ENCODE results near the gene COL16A1.
A peak's percentile ranks its signal among the peaks of the same experiment; 100 is the strongest.

The COL16A1 gene

GRCh38 chr1:31742462-31743212 is 38.8 kb upstream of the COL16A1 start:
- Mint-ChIP-seq H3K36me3 (no peaks in the 10 kb centered on the region), H3K4me1 (peaks cover 53% of the 10 kb centered on the region), H3K9me3 (no peaks in the 10 kb centered on the region), H3K27ac (no peak overlapping the region), H3K4me3 (no peak overlapping the region), H3K27me3 (no peaks in the 10 kb centered on the region)
- ATAC-seq (ENCODE audit: low read depth) (no peak), DNase-seq (ENCODE audit: low spot score in 2 of 2) (no peak)

- H3K4me1 Mint-ChIP-seq, result peaks cover 31% of the 10 kb centered on the region
- H3K36me3 Mint-ChIP-seq, result no peaks in the 10 kb centered on the region
- ATAC-seq (ENCODE audit: low read depth) (peak; percentile 88), DNase-seq (ENCODE audit: low spot score in 2 of 2) (peak; percentile 35 to 50)
- H3K27me3 Mint-ChIP-seq, result no peaks in the 10 kb centered on the region
- peak overlapping the region; percentile 31 for H3K4me3 Mint-ChIP-seq
- H3K9me3 Mint-ChIP-seq, result no peaks in the 10 kb centered on the region
- H3K27ac Mint-ChIP-seq, result peak overlapping the region; percentile 49
These were observed 35.5 kb upstream of the COL16A1 start for GRCh38 chr1:31739346-31739745.

- H3K27ac Mint-ChIP-seq, result no peak overlapping the region
- DNase-seq (ENCODE audit: low spot score in 2 of 2) (no peak), ATAC-seq (ENCODE audit: low read depth) (no peak)
- no peaks in the 10 kb centered on the region for H3K9me3 Mint-ChIP-seq
- H3K4me3 Mint-ChIP-seq, result no peak overlapping the region
- H3K4me1 Mint-ChIP-seq, result peaks cover 21% of the 10 kb centered on the region
- H3K27me3 Mint-ChIP-seq, result no peaks in the 10 kb centered on the region
- H3K36me3 Mint-ChIP-seq, result no peaks in the 10 kb centered on the region
These were observed 32.9 kb upstream of the COL16A1 start for GRCh38 chr1:31736675-31737074.

GRCh38 chr1:31735571-31735970 is 31.8 kb upstream of the COL16A1 start:
- ATAC-seq (ENCODE audit: low read depth) (no peak), DNase-seq (ENCODE audit: low spot score in 2 of 2) (no peak)
- H3K4me3 Mint-ChIP-seq, result no peak overlapping the region
- H3K9me3 Mint-ChIP-seq, result no peaks in the 10 kb centered on the region
- peaks cover 17% of the 10 kb centered on the region for H3K4me1 Mint-ChIP-seq
- no peak overlapping the region for H3K27ac Mint-ChIP-seq
- no peaks in the 10 kb centered on the region for H3K36me3 Mint-ChIP-seq
- H3K27me3 Mint-ChIP-seq, result no peaks in the 10 kb centered on the region

- Mint-ChIP-seq H3K27ac (no peak overlapping the region), H3K9me3 (no peaks in the 10 kb centered on the region), H3K4me1 (peaks cover 14% of the 10 kb centered on the region), H3K4me3 (no peak overlapping the region), H3K36me3 (no peaks in the 10 kb centered on the region), H3K27me3 (peaks cover 1% of the 10 kb centered on the region)
- ATAC-seq (ENCODE audit: low read depth) (no peak), DNase-seq (ENCODE audit: low spot score in 2 of 2) (no peak)
These were observed 30.8 kb upstream of the COL16A1 start for GRCh38 chr1:31734582-31735107.

GRCh38 chr1:31733389-31734219 is 29.8 kb upstream of the COL16A1 start:
- ATAC-seq (ENCODE audit: low read depth), result no peak
- H3K27ac Mint-ChIP-seq, result no peak overlapping the region

GRCh38 chr1:31732751-31733289 is 29.0 kb upstream of the COL16A1 start:
- Mint-ChIP-seq H3K4me3 (no peak overlapping the region), H3K36me3 (no peaks in the 10 kb centered on the region), H3K27ac (no peak overlapping the region), H3K9me3 (no peaks in the 10 kb centered on the region), H3K4me1 (peaks cover 7% of the 10 kb centered on the region), H3K27me3 (peaks cover 6% of the 10 kb centered on the region)
- DNase-seq (ENCODE audit: low spot score in 2 of 2), result no peak
- ATAC-seq (ENCODE audit: low read depth), result no peak

More at GRCh38 chr1:31733389-31734219, 29.8 kb upstream of the COL16A1 start:
- Mint-ChIP-seq H3K9me3 (no peaks in the 10 kb centered on the region), H3K4me1 (peaks cover 7% of the 10 kb centered on the region), H3K4me3 (no peak overlapping the region), H3K36me3 (no peaks in the 10 kb centered on the region), H3K27me3 (peaks cover 6% of the 10 kb centered on the region)
- no peak for DNase-seq (ENCODE audit: low spot score in 2 of 2)

- no peak overlapping the region for H3K4me3 Mint-ChIP-seq
- ATAC-seq (ENCODE audit: low read depth) (no peak), DNase-seq (ENCODE audit: low spot score in 2 of 2) (no peak)
- no peaks in the 10 kb centered on the region for H3K9me3 Mint-ChIP-seq
- H3K36me3 Mint-ChIP-seq, result no peaks in the 10 kb centered on the region
- peaks cover 6% of the 10 kb centered on the region for H3K27me3 Mint-ChIP-seq
- H3K27ac Mint-ChIP-seq, result no peak overlapping the region
- peaks cover 7% of the 10 kb centered on the region for H3K4me1 Mint-ChIP-seq
These were observed 28.5 kb upstream of the COL16A1 start for GRCh38 chr1:31732343-31732742.

- H3K27me3 Mint-ChIP-seq, result peaks cover 6% of the 10 kb centered on the region
- H3K36me3 Mint-ChIP-seq, result no peaks in the 10 kb centered on the region
- no peak for ATAC-seq (ENCODE audit: low read depth)
- H3K9me3 Mint-ChIP-seq, result no peaks in the 10 kb centered on the region
- DNase-seq (ENCODE audit: low spot score in 2 of 2), result no peak
- no peak overlapping the region for H3K27ac Mint-ChIP-seq
- no peak overlapping the region for H3K4me3 Mint-ChIP-seq
- H3K4me1 Mint-ChIP-seq, result peaks cover 2% of the 10 kb centered on the region
These were observed 27.3 kb upstream of the COL16A1 start for GRCh38 chr1:31731049-31731565.

- Mint-ChIP-seq H3K27ac (no peak overlapping the region), H3K9me3 (no peaks in the 10 kb centered on the region), H3K27me3 (peaks cover 6% of the 10 kb centered on the region), H3K36me3 (no peaks in the 10 kb centered on the region), H3K4me3 (no peak overlapping the region), H3K4me1 (peaks cover 2% of the 10 kb centered on the region)
- ATAC-seq (ENCODE audit: low read depth), result no peak
- DNase-seq (ENCODE audit: low spot score in 2 of 2), result no peak
These were observed 26.7 kb upstream of the COL16A1 start for GRCh38 chr1:31730336-31731048.

GRCh38 chr1:31727849-31728248 is 24.0 kb upstream of the COL16A1 start:
- no peaks in the 10 kb centered on the region for H3K9me3 Mint-ChIP-seq
- no peak for DNase-seq (ENCODE audit: low spot score in 2 of 2)
- ATAC-seq (ENCODE audit: low read depth), result no peak

GRCh38 chr1:31727195-31727594 is 23.4 kb upstream of the COL16A1 start:
- no peak for ATAC-seq (ENCODE audit: low read depth)
- Mint-ChIP-seq H3K36me3 (no peaks in the 10 kb centered on the region), H3K9me3 (peaks cover 3% of the 10 kb centered on the region), H3K4me3 (no peak overlapping the region), H3K4me1 (peaks cover 5% of the 10 kb centered on the region), H3K27ac (no peak overlapping the region), H3K27me3 (peaks cover 11% of the 10 kb centered on the region)
- no peak for DNase-seq (ENCODE audit: low spot score in 2 of 2)

More at GRCh38 chr1:31727849-31728248, 24.0 kb upstream of the COL16A1 start:
- Mint-ChIP-seq H3K4me3 (no peak overlapping the region), H3K36me3 (no peaks in the 10 kb centered on the region), H3K27me3 (peaks cover 6% of the 10 kb centered on the region), H3K27ac (no peak overlapping the region), H3K4me1 (peaks cover 5% of the 10 kb centered on the region)

- DNase-seq (ENCODE audit: low spot score in 2 of 2), result no peak
- no peaks in the 10 kb centered on the region for H3K36me3 Mint-ChIP-seq
- H3K4me1 Mint-ChIP-seq, result peaks cover 5% of the 10 kb centered on the region
- no peak for ATAC-seq (ENCODE audit: low read depth)
- no peak overlapping the region for H3K4me3 Mint-ChIP-seq
- H3K27ac Mint-ChIP-seq, result no peak overlapping the region
- peaks cover 3% of the 10 kb centered on the region for H3K9me3 Mint-ChIP-seq
- peaks cover 12% of the 10 kb centered on the region for H3K27me3 Mint-ChIP-seq
These were observed 22.9 kb upstream of the COL16A1 start for GRCh38 chr1:31726715-31727114.
